HUES6 (cell line): ENCODE data around the gene DTNB.
A peak's percentile ranks its signal among the peaks of the same experiment; 100 is the strongest.

ENCODE experiments used
- H3K27ac ChIP-seq: 2 replicates; pipeline ENCODE4 v1.7.0; 2013; ENCODE audit warnings: low read depth, mild to moderate bottlenecking, low read length, inconsistent platforms
- H3K27me3 ChIP-seq: 2 replicates; pipeline ENCODE4 v1.6.1; 2013; ENCODE audit warnings: low read length; ENCODE audit not compliant: control insufficient read depth, insufficient read depth
- H3K36me3 ChIP-seq: 2 replicates; pipeline ENCODE4 v1.6.1; 2013; ENCODE audit warnings: low read length; ENCODE audit not compliant: control insufficient read depth, insufficient read depth
- H3K4me1 ChIP-seq: 2 replicates; pipeline ENCODE4 v1.6.1; 2013; ENCODE audit warnings: low read length; ENCODE audit not compliant: control insufficient read depth, insufficient read depth
- H3K4me3 ChIP-seq: 2 replicates; pipeline ENCODE4 v1.5.1; 2013; ENCODE audit warnings: low read depth, low read length
- H3K9ac ChIP-seq: one replicate; pipeline ENCODE4 v1.6.1; 2013; ENCODE audit warnings: mild to moderate bottlenecking, low read length
- H3K9me3 ChIP-seq: 2 replicates; pipeline ENCODE4 v1.6.1; 2013; ENCODE audit warnings: low read depth, low read length; ENCODE audit not compliant: control insufficient read depth, insufficient read depth

DTNB gene

GRCh38 chr2:25356088-25356487 is 317.3 kb downstream of the DTNB start:
- H3K27me3 ChIP-seq, result peaks cover 4% of the 10 kb centered on the region
- no peak overlapping the region for H3K4me3 ChIP-seq
- H3K36me3 ChIP-seq, result no peaks in the 10 kb centered on the region
- H3K9me3 ChIP-seq, result peaks cover 3% of the 10 kb centered on the region; the same call in 1 of the 2 replicates
- H3K27ac ChIP-seq, result no peak overlapping the region
- H3K4me1 ChIP-seq, result peaks cover 5% of the 10 kb centered on the region; the same call in 1 of the 2 replicates
- no peak overlapping the region for H3K9ac ChIP-seq

GRCh38 chr2:25355270-25355669 is 318.1 kb downstream of the DTNB start:
- Histone ChIP-seq H3K27ac (no peak overlapping the region), H3K9ac (no peak overlapping the region), H3K4me3 (no peak overlapping the region), H3K36me3 (no peaks in the 10 kb centered on the region), H3K9me3 (peaks cover 3% of the 10 kb centered on the region; the same call in 1 of the 2 replicates), H3K27me3 (peaks cover 3% of the 10 kb centered on the region; the same call in 1 of the 2 replicates), H3K4me1 (peaks cover 5% of the 10 kb centered on the region; the same call in 1 of the 2 replicates)

- Histone ChIP-seq H3K27me3 (peaks cover 3% of the 10 kb centered on the region; the same call in 1 of the 2 replicates), H3K36me3 (no peaks in the 10 kb centered on the region), H3K9me3 (peaks cover 3% of the 10 kb centered on the region; the same call in 1 of the 2 replicates), H3K4me1 (peaks cover 5% of the 10 kb centered on the region; the same call in 1 of the 2 replicates), H3K4me3 (no peak overlapping the region), H3K9ac (no peak overlapping the region), H3K27ac (no peak overlapping the region)
These were observed 319.3 kb downstream of the DTNB start for GRCh38 chr2:25354116-25354515.

GRCh38 chr2:25349397-25349796 is 324.0 kb downstream of the DTNB start:
- Histone ChIP-seq H3K4me1 (no peaks in the 10 kb centered on the region; the same call in 1 of the 2 replicates), H3K36me3 (no peaks in the 10 kb centered on the region), H3K9ac (no peak overlapping the region), H3K27me3 (peaks cover 11% of the 10 kb centered on the region), H3K9me3 (no peaks in the 10 kb centered on the region), H3K27ac (no peak overlapping the region), H3K4me3 (no peak overlapping the region)

GRCh38 chr2:25347846-25348245 is 325.5 kb downstream of the DTNB start:
- Histone ChIP-seq H3K9ac (no peak overlapping the region), H3K27ac (no peak overlapping the region), H3K9me3 (no peaks in the 10 kb centered on the region), H3K4me3 (no peak overlapping the region), H3K4me1 (no peaks in the 10 kb centered on the region; the same call in 1 of the 2 replicates), H3K36me3 (no peaks in the 10 kb centered on the region), H3K27me3 (peaks cover 26% of the 10 kb centered on the region)

- Histone ChIP-seq H3K4me3 (no peak overlapping the region), H3K27me3 (peaks cover 26% of the 10 kb centered on the region), H3K9ac (no peak overlapping the region), H3K27ac (no peak overlapping the region), H3K9me3 (no peaks in the 10 kb centered on the region), H3K36me3 (no peaks in the 10 kb centered on the region), H3K4me1 (peaks cover 3% of the 10 kb centered on the region; the same call in 1 of the 2 replicates)
These were observed 326.1 kb downstream of the DTNB start for GRCh38 chr2:25347205-25347815.

GRCh38 chr2:25343187-25343825 is 330.1 kb downstream of the DTNB start:
- H3K9me3 ChIP-seq, result no peaks in the 10 kb centered on the region
- peaks cover 35% of the 10 kb centered on the region for H3K27me3 ChIP-seq
- H3K4me1 ChIP-seq, result peaks cover 14% of the 10 kb centered on the region; the same call in 1 of the 2 replicates
- H3K27ac ChIP-seq, result no peak overlapping the region
- no peak overlapping the region for H3K4me3 ChIP-seq
- no peak overlapping the region for H3K9ac ChIP-seq
- no peaks in the 10 kb centered on the region for H3K36me3 ChIP-seq

- Histone ChIP-seq H3K36me3 (no peaks in the 10 kb centered on the region), H3K27ac (no peak overlapping the region), H3K9me3 (no peaks in the 10 kb centered on the region), H3K27me3 (peaks cover 31% of the 10 kb centered on the region), H3K4me1 (peaks cover 14% of the 10 kb centered on the region; the same call in 1 of the 2 replicates), H3K9ac (no peak overlapping the region), H3K4me3 (peak overlapping the region; percentile 40)
These were observed 330.8 kb downstream of the DTNB start for GRCh38 chr2:25342372-25343186.

GRCh38 chr2:25341753-25342371 is 331.5 kb downstream of the DTNB start, which contains the start of gene DNMT3A:
TSS of gene DNMT3A (minus strand) at chr2:25341925. CDS start at chr2:25313984, 27,941 bp downstream.
- H3K9ac ChIP-seq, result no peak within 1 kb of the TSS
- no peaks in the 10 kb centered on the region for H3K36me3 ChIP-seq
- H3K27me3 ChIP-seq, result peaks cover 28% of the 10 kb centered on the region
- H3K4me1 ChIP-seq, result peaks cover 20% of the 10 kb centered on the region
- H3K27ac ChIP-seq, result no peak within 1 kb of the TSS
- peak within 1 kb of the TSS; percentile 67 for H3K4me3 ChIP-seq
- no peaks in the 10 kb centered on the region for H3K9me3 ChIP-seq

GRCh38 chr2:25341011-25341727 is 332.2 kb downstream of the DTNB start:
- H3K9me3 ChIP-seq, result no peaks in the 10 kb centered on the region
- H3K27me3 ChIP-seq, result peaks cover 28% of the 10 kb centered on the region
- H3K4me3 ChIP-seq, result peak overlapping the region; percentile 67
- H3K36me3 ChIP-seq, result no peaks in the 10 kb centered on the region
- H3K27ac ChIP-seq, result no peak overlapping the region
- H3K4me1 ChIP-seq, result peaks cover 27% of the 10 kb centered on the region
- no peak overlapping the region for H3K9ac ChIP-seq
